ENCODE measurements around the gene TENM4. TPM values are rescaled to one million over a fixed set of nuclear protein-coding genes. Genes with fewer than 3 reads are reported as not detected.

Gene TENM4
- total RNA-seq, 4 donors from 2014 or later, result 16.8 to 158 (median 120) TPM

DNA sequence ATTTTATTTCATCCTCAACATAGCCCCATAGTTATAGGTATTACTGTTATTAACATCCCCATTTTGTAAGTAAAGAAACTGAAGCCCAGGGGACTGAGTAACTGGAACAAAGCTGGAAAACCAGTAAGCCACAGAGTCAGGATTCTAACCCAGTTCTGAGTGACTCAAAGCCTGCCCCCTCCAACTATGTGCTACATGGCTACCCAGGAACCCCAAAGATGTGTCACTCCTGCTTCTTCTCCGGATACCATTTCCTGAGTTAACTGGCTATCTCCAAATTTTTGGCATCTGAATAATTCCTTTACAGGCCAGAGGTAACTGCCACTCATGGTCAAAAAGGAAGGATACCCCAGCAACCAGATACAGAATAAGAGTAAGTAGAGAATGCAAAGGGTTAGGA is 43.6 kb downstream of the TENM4 start:
- DNase-seq, result no peak
- Histone ChIP-seq H3K27me3 (no peaks in the 10 kb centered on the region), H3K9me3 (no peaks in the 10 kb centered on the region), H3K27ac (no peak overlapping the region), H3K36me3 (no peaks in the 10 kb centered on the region), H3K4me1 (peaks cover 3 to 13% of the 10 kb centered on the region in 2 donors), H3K4me3 (replicated peaks in 1 of 3) (no peak overlapping the region)
- 79 to 81% methylated on average over 1 of the region's 1 CpG for WGBS, 2 donors
- TF ChIP-seq, protein P1, sequence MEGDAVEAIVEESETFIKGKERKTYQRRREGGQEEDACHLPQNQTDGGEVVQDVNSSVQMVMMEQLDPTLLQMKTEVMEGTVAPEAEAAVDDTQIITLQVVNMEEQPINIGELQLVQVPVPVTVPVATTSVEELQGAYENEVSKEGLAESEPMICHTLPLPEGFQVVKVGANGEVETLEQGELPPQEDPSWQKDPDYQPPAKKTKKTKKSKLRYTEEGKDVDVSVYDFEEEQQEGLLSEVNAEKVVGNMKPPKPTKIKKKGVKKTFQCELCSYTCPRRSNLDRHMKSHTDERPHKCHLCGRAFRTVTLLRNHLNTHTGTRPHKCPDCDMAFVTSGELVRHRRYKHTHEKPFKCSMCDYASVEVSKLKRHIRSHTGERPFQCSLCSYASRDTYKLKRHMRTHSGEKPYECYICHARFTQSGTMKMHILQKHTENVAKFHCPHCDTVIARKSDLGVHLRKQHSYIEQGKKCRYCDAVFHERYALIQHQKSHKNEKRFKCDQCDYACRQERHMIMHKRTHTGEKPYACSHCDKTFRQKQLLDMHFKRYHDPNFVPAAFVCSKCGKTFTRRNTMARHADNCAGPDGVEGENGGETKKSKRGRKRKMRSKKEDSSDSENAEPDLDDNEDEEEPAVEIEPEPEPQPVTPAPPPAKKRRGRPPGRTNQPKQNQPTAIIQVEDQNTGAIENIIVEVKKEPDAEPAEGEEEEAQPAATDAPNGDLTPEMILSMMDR (IDR thresholded peaks at IDR 0.05), result no peak
- no peak for TF ChIP-seq POLR2A (IDR thresholded peaks at IDR 0.05)
- intact Hi-C loops (cut with DNase I), result loop anchor here (5.0 kb wide), 1 partner anchor 95 kb away; no protein-coding TSS in a partner anchor

DNA sequence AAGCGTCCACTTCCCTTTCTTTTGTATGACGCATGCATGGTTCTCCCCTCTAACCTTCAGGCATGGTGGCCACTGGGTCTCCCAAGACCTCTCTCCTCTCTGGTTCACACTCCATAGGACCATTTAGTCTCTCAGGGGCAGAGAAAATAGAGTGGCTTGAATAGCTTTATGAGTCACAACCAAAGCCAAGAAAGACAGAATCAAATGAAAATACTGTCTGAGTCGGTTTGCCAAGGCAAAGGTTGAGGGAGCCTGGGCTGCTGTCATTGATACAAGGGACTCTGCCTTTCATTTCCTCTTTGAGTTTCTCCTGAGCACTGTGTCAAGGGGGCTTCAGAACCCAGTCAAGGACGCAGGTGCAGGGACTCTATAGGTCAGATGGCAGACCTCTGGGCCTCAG is 44.2 kb downstream of the TENM4 start:
- Histone ChIP-seq H3K9me3 (no peaks in the 10 kb centered on the region), H3K4me3 (replicated peaks in 1 of 3) (no peak overlapping the region), H3K36me3 (no peaks in the 10 kb centered on the region), H3K27me3 (no peaks in the 10 kb centered on the region), H3K4me1 (peaks cover 3 to 13% of the 10 kb centered on the region in 2 donors), H3K27ac (no peak overlapping the region)
- no peak for DNase-seq
- intact Hi-C loops (cut with DNase I), result loop anchor here (5.0 kb wide), 1 partner anchor 96 kb away; no protein-coding TSS in a partner anchor
- WGBS, 2 donors, result 63 to 65% methylated on average over 4 of the region's 4 CpGs
- no peak for TF ChIP-seq POLR2A (IDR thresholded peaks at IDR 0.05)
- TF ChIP-seq, protein P1 (IDR thresholded peaks at IDR 0.05), result no peak

DNA sequence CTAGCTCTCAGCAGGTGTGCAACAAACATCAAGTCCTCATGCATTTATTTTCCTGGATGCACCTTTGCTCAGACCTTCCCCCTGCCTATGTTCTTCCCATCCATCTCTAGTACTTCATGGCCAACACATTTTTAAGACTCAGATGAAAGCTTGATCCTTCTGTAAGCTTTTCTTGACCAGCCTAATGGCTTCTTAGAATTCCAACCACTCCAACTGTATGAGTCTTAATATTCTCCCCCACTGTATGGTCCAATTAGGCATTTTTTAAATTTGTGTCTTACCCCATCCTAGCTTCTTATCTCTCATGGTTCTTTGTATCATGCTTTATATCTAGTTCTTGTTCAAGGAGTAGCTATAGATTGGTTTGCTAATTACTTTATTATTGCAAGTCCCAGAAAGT is 44.8 kb downstream of the TENM4 start:
- intact Hi-C loops (cut with DNase I), result loop anchor here (5.0 kb wide), 1 partner anchor 96 kb away; no protein-coding TSS in a partner anchor
- no peaks in the 10 kb centered on the region for H3K9me3 ChIP-seq
- peaks cover 3 to 13% of the 10 kb centered on the region in 2 donors for H3K4me1 ChIP-seq
- H3K27ac ChIP-seq, result no peak overlapping the region
- H3K27me3 ChIP-seq, result no peaks in the 10 kb centered on the region
- no peak for DNase-seq
- TF ChIP-seq POLR2A (IDR thresholded peaks at IDR 0.05), result no peak
- TF ChIP-seq, protein P1 (IDR thresholded peaks at IDR 0.05), result no peak
- H3K36me3 ChIP-seq, result no peaks in the 10 kb centered on the region
- H3K4me3 ChIP-seq (replicated peaks in 1 of 3), result no peak overlapping the region

- 71 to 78% methylated on average over 9 of the region's 9 CpGs for WGBS, 2 donors
- no peak for DNase-seq
- Histone ChIP-seq H3K4me1 (peaks cover 0 to 4% of the 10 kb centered on the region in 2 donors), H3K9me3 (no peaks in the 10 kb centered on the region), H3K27ac (no peak overlapping the region), H3K27me3 (no peaks in the 10 kb centered on the region), H3K36me3 (no peaks in the 10 kb centered on the region), H3K4me3 (replicated peaks in 1 of 3) (no peak overlapping the region)
- TF ChIP-seq POLR2A (IDR thresholded peaks at IDR 0.05), result no peak
- TF ChIP-seq, protein P1 (IDR thresholded peaks at IDR 0.05), result no peak
- intact Hi-C loops (cut with DNase I), result no loop called here
These were observed 47.3 kb downstream of the TENM4 start for GRCh38 chr11:79393362-79394043.

- 41 to 52% methylated on average over 4 of the region's 4 CpGs for WGBS, 2 donors
- Histone ChIP-seq H3K27ac (no peak overlapping the region), H3K4me1 (peaks cover 0 to 5% of the 10 kb centered on the region in 2 donors), H3K27me3 (no peaks in the 10 kb centered on the region), H3K4me3 (replicated peaks in 1 of 3) (no peak overlapping the region), H3K36me3 (no peaks in the 10 kb centered on the region), H3K9me3 (no peaks in the 10 kb centered on the region)
- TF ChIP-seq POLR2A (IDR thresholded peaks at IDR 0.05), result no peak
- TF ChIP-seq, protein P1 (IDR thresholded peaks at IDR 0.05), result no peak
- DNase-seq, result no peak
- intact Hi-C loops (cut with DNase I), result no loop called here
These were observed 48.7 kb downstream of the TENM4 start for GRCh38 chr11:79392161-79392560.
